ENCODE data around the gene RAB31. TPM values are rescaled to one million over a fixed set of nuclear protein-coding genes. Genes with fewer than 3 reads are reported as not detected.
A peak's percentile ranks its signal among the peaks of the same experiment; 100 is the strongest.

The RAB31 gene
- total RNA-seq, 1 donor from 2014 or later, result 27.2 TPM

GRCh38 chr18:9792565-9793245 lies 84.6 kb downstream of the RAB31 start:
- peak; percentile 26 for DNase-seq

GRCh38 chr18:9796011-9796410 lies 87.9 kb downstream of the RAB31 start:
- DNase-seq, result no peak

GRCh38 chr18:9796935-9797549 lies 88.9 kb downstream of the RAB31 start:
- DNase-seq, result no peak

- no peak for DNase-seq
Measured at GRCh38 chr18:9802175-9803062, 94.3 kb downstream of the RAB31 start.

- no peak for DNase-seq
Measured at GRCh38 chr18:9803063-9803697, 95.1 kb downstream of the RAB31 start.

GRCh38 chr18:9803698-9804516 lies 95.8 kb downstream of the RAB31 start:
- DNase-seq, result peak; percentile 35

- peak; percentile 8 for DNase-seq
Measured at GRCh38 chr18:9804517-9805104, 96.5 kb downstream of the RAB31 start.

- no peak for DNase-seq
Measured at GRCh38 chr18:9806905-9807304, 98.8 kb downstream of the RAB31 start.

- DNase-seq, result peak; percentile 28
Measured at GRCh38 chr18:9808295-9809241, 100.5 kb downstream of the RAB31 start.

GRCh38 chr18:9809697-9810096 lies 101.6 kb downstream of the RAB31 start:
- DNase-seq, result no peak

- peak; percentile 13 for DNase-seq
Measured at GRCh38 chr18:9810299-9810698, 102.2 kb downstream of the RAB31 start.

GRCh38 chr18:9810994-9811705 lies 103.0 kb downstream of the RAB31 start:
- DNase-seq, result no peak

- DNase-seq, result no peak
Measured at GRCh38 chr18:9811978-9812377, 103.9 kb downstream of the RAB31 start.

GRCh38 chr18:9814431-9814830 lies 106.3 kb downstream of the RAB31 start:
- DNase-seq, result peak; percentile 38

- DNase-seq, result no peak
Measured at GRCh38 chr18:9817286-9817685, 109.2 kb downstream of the RAB31 start.

GRCh38 chr18:9817725-9818422 lies 109.8 kb downstream of the RAB31 start:
- DNase-seq, result no peak

- no peak for DNase-seq
Measured at GRCh38 chr18:9818423-9818734, 110.3 kb downstream of the RAB31 start.

GRCh38 chr18:9820127-9820526 lies 112.0 kb downstream of the RAB31 start:
- DNase-seq, result no peak

- DNase-seq, result no peak
Measured at GRCh38 chr18:9820719-9821118, 112.6 kb downstream of the RAB31 start.

Data from dermis blood vessel endothelial cell (primary cell).